BJ (cell line): ENCODE data around the gene TAS1R3. TPM values are rescaled to one million over a fixed set of nuclear protein-coding genes. Genes with fewer than 3 reads are reported as not detected.

Source experiments
- CTCF ChIA-PET: fragments of 350-600 bp; formaldehyde crosslinking; extraction: SDS; loops from one replicate; lab custom pipeline; 2021; ENCODE audit warnings: antibody characterized with exemption, inconsistent platforms; lab: Yijun Ruan, JAX
- POLR2A ChIA-PET: fragments of 300-600 bp; sonication (Branson Sonifier 250); formaldehyde crosslinking; extraction: SDS; loops from one replicate; lab custom pipeline; 2021; ENCODE audit warnings: antibody characterized with exemption; lab: Charles Lee
- DNase-seq: peaks from one replicate; pipeline ENCODE4 v3.0.0-alpha.2; 2011; ENCODE audit warnings: low read depth
- H3K27me3 ChIP-seq: 2 replicates; pipeline ENCODE4 v1.6.0; 2011; ENCODE audit warnings: low read length; ENCODE audit not compliant: control insufficient read depth, insufficient read depth
- H3K36me3 ChIP-seq: 2 replicates; pipeline ENCODE4 v1.5.1; 2011; ENCODE audit warnings: low read length; ENCODE audit not compliant: control insufficient read depth, insufficient read depth
- H3K4me3 ChIP-seq: 2 replicates; pipeline ENCODE4 v1.5.1; 2011; ENCODE audit warnings: low read depth, mild to moderate bottlenecking, control low read depth, low read length
- polyA plus RNA-seq: library from polyadenylated mRNA; depleted of rRNA; stranded (reverse); fragments of >200 nt; gene quantifications from 2 replicates; pipeline ENCODE4 v1.2.3, GENCODE V29; 2011
- TF ChIP-seq, protein P1 (sequence below): IDR thresholded peaks from 2 replicates; pipeline ENCODE4 v1.5.1; 2011; ENCODE audit warnings: low read depth, mild to moderate bottlenecking, control low read depth, inconsistent platforms, low read length, moderate library complexity; ENCODE audit not compliant: insufficient read depth

The TAS1R3 gene
- polyA plus RNA-seq, 1 experiment: 0.11 TPM

DNA sequence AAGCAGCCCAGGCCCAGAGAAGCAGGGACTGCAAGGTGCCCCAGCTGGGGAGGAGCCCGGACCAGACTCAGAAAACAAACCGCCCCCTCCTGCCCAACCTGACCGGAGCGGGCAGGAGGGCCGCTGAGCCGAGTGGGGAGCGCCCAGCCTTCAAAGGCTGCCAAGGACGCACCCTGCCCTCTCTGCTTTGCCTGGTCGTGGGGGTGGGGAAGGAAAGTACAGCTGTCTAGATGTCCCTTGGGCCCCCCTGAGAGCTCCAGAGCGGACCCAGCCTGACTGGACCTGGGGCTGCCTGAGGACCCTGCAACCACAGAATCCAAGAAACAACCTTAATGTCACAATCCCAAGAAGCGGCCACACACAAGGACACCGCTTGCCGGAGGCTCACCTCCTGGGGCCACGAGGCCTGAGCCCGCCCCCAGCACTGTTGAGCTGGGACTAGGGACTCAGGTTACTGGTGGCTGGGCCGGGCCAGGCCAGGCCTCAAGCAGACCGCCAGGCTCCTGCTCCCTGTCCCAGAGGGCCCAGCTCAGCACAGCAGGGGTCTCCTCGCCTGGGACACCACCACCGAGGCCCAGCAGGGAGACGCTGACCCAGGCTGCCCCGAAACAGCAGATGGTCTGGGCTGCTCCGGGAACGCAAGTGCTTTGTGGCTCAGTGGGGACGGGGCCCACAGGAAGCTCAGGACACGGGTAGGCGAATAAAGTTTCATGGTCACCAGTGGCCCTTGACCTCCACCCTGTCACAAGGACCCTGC is 16.8 kb downstream of the TAS1R3 start:
- Histone ChIP-seq H3K4me3 (peak overlapping the region; percentile 78), H3K27me3 (no peaks in the 10 kb centered on the region), H3K36me3 (peaks cover 13% of the 10 kb centered on the region)
- TF ChIP-seq, protein P1, sequence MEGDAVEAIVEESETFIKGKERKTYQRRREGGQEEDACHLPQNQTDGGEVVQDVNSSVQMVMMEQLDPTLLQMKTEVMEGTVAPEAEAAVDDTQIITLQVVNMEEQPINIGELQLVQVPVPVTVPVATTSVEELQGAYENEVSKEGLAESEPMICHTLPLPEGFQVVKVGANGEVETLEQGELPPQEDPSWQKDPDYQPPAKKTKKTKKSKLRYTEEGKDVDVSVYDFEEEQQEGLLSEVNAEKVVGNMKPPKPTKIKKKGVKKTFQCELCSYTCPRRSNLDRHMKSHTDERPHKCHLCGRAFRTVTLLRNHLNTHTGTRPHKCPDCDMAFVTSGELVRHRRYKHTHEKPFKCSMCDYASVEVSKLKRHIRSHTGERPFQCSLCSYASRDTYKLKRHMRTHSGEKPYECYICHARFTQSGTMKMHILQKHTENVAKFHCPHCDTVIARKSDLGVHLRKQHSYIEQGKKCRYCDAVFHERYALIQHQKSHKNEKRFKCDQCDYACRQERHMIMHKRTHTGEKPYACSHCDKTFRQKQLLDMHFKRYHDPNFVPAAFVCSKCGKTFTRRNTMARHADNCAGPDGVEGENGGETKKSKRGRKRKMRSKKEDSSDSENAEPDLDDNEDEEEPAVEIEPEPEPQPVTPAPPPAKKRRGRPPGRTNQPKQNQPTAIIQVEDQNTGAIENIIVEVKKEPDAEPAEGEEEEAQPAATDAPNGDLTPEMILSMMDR: no peak
- CTCF ChIA-PET: interaction anchor here (0.5 to 3.6 kb wide), 16 partner anchors 10 to 345 kb away, joined by 3 to 46 read pairs (median 4); partner anchors contain the start of genes AURKAIP1 and CCNL2
- POLR2A ChIA-PET: interaction anchor here (0.5 to 0.7 kb wide), 2 partner anchors 268 to 288 kb away, joined by 4 to 8 read pairs; partner anchors contain the start of gene MIB2
- no peak for DNase-seq

DNA sequence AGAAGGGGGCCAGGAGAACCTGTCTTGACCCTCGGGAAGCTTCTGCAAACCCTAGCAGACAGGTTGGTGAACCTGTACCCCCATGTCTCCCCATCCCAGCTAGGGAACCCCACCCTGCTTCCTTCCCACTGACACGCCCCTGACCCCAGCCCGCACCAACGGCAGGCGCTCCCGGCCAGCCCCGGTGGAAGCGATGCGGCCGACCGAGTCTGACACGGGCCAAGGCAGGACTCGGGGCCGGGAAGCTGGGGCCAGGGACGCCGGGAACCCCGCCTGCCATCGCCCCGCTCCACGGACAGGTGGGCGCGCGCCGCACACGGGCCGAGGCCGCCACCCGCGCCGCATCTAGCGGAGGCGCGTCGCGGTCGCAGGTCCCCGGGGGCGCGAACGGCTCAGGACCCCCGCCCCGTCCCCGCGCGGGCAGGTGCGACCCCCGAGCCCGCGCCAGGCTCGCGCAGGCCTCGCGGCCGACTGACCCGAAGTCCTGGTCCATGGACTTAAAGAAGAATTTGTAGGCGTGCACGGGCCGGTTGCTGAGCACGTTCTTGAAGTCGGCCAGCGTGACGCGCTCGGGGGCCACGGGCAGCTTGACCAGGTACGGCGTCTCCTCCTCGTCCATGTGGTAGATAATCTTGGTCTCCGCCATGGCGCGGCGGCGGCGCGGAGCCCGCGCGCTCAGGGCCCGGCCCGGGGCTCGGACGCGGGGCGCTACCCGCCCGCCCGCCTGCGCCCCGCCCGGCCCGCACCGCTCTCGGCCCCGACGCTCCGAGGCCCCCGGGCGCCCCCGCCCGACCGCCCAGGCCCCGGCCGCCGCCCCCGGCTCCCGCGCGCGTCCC is 17.6 kb downstream of the TAS1R3 start:
- H3K4me3 ChIP-seq: peak overlapping the region; percentile 78
- no peaks in the 10 kb centered on the region for H3K27me3 ChIP-seq
- no peak for DNase-seq
- ChIA-PET POLR2A (no interaction called here), CTCF (interaction anchor here (0.5 to 3.6 kb wide), 15 partner anchors 9 to 346 kb away, joined by 3 to 46 read pairs (median 4); partner anchors contain the start of genes AURKAIP1 and CCNL2)
- TF ChIP-seq, protein P1: no peak
- H3K36me3 ChIP-seq: peaks cover 18% of the 10 kb centered on the region

DNA sequence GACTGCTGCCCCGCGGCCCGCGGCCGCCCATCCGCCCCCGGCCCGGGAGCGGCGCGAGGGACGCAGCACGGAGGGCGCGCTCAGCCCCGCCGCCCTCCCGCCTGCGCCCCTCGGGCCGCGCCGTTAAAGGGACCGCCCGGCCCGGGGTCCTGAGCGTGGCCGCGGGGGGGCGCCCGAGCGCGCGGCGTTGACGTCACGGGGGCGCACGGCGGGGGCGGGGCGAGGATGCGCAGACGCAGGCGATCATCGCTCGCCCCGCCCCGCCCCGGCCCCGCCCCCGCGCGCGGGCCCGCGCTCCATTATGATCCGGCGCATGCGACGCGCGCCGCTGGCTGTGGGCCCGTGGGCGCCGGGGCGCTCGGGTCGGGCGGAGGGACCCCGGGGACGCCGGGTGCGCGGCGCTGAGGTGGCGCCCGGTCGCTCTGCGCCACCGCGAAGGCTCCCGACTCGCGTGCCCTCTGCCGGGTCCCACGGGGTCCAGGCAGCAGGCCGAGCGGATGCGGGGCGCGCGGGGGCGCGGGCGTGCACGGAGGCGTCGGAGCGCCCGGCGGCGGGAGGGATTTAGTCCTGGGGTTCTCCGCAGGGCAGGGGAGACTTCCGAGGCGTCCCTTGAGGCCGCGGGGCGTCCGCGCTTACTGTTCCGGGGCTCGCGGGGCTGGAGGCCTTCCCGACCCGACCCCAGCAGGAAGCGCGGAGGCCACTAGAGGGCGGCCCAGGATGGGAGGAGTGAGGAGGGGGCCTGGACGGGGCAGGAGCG is 18.4 kb downstream of the TAS1R3 start, which contains the start of gene DVL1:
Gene DVL1, minus strand, starts transcription at position 163 of the 757 bp plus-strand sequence. CDS start 353 bp downstream, outside the sequence.
- TF ChIP-seq, protein P1: peak; percentile 52
- no peaks in the 10 kb centered on the region for H3K27me3 ChIP-seq
- DNase-seq: no peak
- H3K36me3 ChIP-seq: peaks cover 25% of the 10 kb centered on the region
- ChIA-PET CTCF (interaction anchor here (1.7 to 2.1 kb wide), 2 partner anchors 8 to 23 kb away, joined by 8 to 46 read pairs; partner anchors contain the start of gene AURKAIP1), POLR2A (no interaction called here)
- H3K4me3 ChIP-seq: peak within 1 kb of the TSS; percentile 78

DNA sequence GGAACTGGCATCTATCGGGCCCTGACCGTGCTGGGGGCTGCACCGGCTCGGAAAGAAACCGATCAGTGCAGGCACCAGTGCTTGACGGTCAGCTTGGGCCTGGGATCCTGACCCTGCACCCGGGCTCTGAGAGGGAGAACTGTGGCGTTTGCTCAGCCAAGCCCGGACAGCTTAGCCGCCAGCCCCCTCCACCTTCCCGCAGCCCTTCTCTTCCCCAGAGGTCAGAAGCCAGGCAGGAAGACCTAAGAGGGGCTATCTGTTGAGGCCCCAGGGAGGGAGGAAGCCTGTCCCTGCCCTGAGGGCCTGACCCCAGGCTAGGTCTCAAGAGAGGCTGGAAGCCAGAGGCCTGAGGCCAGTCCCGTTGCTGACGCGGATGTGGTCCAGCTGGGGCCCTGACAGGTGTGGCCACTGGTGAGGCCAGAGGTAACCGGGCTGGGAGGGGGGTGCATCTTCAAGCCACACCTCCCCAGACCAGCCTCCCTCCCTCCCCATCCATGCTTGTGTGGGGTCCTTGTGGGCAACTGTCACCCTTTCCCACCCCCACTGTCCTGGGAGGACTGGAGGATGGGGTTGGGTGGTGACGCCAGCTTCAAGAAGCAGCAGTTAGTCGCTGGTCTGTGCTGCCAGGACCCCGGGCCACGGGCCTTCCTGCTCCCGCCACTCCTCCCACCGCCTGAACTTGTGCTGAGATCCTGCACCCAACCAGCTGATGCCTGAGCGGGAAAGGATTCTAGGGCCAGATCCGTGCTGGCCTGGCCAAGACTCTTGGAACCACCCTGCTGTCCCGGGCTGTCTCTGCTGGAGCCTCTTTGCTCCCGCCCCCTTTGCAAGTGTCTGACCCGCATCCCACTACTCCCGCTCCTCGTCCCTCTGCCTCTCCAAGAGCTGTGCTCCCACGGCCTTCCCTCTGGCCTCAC is 20.7 kb downstream of the TAS1R3 start:
- peak overlapping the region; percentile 9 for H3K4me3 ChIP-seq
- DNase-seq: no peak
- TF ChIP-seq, protein P1: no peak
- ChIA-PET CTCF (interaction anchor here (0.6 to 4.2 kb wide), 6 partner anchors 21 to 369 kb away, joined by 3 to 43 read pairs (median 3); partner anchors contain the start of gene AURKAIP1), POLR2A (no interaction called here)
- H3K27me3 ChIP-seq: no peaks in the 10 kb centered on the region
- H3K36me3 ChIP-seq: peaks cover 31% of the 10 kb centered on the region
